Superior temporal gyrus (tissue), 1 donor: Measurements from ENCODE around the gene DOP1A.

Experiments used
- DNase-seq: peaks from one replicate; pipeline ENCODE4 v3.0.0-alpha.2; 2016; ENCODE audit errors: extremely low spot score

Gene DOP1A

DNA sequence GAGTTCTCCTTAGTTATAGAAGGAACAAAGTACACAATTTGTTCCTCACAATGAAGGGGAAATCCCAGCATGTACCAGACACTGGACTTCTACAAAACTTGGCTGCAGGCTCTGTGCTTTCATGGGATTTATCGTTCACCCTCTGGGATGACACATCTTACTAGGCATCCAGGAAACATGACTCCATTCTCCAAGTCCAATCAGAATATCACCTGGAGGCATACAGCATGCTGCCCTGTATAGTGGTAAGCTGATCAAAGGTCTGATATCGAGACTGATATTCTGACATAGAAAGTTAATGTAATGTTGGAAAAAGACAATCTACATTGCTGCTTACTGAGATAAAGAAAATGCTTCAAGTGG lies 132.4 kb downstream of the DOP1A start:
- no peak for DNase-seq

DNA sequence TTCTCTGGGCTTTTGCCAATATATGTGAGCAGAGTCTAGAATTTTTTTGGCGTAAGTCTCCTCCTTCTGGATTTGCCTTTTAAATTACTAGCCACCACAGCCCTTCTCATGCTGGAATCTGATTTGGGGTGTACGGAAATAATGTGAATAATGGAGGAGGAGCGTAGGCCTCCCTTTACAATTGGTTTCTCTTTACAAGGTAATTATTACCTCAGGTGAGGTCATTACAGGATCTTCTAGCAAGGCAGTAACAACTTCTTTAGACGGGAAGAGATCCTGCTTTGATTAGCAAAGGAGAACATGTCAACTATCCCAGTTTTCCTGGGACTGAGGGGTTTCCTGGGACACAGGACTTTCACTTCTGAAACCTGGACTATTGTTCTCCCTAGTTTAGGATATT lies 134.6 kb downstream of the DOP1A start:
- no peak for DNase-seq

DNA sequence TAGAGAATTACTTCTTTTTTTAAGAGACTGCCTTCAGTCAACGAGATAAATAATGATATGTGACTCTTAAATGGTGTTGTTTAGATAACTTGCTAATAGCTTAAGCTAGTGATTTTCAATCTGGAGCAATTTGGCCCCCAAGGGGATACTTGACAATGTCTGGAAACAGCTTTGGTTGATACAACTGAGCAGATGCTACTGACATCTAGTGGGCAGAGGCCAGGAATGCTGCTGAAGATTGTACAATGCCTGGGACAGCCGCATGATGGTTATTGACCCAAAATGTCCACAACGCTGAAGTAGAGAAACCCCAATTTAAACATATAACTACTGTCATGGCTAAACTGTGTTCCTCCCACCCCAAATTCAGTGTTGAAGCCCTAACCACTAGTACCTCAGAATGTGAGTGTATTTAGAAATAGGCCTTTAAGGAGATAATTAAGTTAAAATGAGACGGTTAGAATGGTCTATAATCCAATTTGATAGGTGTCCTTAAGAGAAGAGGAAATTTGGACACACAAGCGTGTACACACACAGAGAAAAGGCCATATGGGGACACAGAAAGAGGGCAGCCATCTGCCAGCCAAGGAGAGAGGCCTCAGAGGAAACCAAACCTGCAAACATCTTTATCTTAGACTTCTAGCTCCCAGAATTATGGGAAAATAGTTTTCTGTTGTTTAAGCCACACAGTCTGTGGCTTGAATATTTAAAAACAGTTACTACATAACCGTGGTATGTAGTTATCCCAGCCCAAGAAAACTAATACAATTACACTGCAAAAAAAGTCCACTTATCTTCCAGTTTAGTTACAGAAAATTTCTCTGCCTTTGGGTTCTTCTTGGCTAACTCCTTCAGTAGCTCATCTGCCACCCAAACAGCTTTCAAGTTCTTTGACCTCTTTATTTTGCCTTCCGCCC lies 147.9 kb downstream of the DOP1A start:
- peak; percentile 93 for DNase-seq

DNA sequence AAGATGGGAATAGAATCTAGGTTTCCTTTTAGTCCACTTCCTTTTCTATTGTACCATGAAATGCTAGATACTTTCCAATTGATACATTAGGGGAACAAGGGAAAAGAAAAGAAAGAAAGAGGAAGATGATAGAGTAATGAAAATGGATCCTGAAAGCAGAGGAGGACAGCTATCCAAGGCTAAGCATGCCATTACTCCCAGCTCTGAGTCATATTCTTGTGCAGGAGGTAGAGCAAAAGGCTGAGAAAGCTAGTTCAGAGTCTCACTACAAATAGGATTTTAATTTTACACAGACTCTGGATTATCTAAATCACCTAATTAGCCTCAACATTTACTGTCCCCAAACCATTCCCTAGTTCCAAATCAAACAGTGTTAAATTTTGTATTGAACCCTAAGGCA lies 149.3 kb downstream of the DOP1A start:
- no peak for DNase-seq
